ENCODE measurements around the gene KNOP1. TPM values are rescaled to one million over a fixed set of nuclear protein-coding genes. Genes with fewer than 3 reads are reported as not detected.

The KNOP1 gene
- total RNA-seq, 5 donors from 2014 or later (not counting 1 experiment from before 2014, with no cell fraction given): 8.2 to 20.4 (median 18.6) TPM

GRCh38 chr16:19704321-19705145 is 13.5 kb downstream of the KNOP1 start:
- WGBS (ENCODE audit: insufficient coverage): 87% methylated on average over 13 of the region's 18 CpGs
- Histone ChIP-seq H3K9me3 (no peaks in the 10 kb centered on the region), H3K4me3 (ENCODE audit: control insufficient read depth in 1 of 2, extremely low read depth in 1 of 2, low read length in 1 of 2) (no peak overlapping the region), H3K4me1 (ENCODE audit: control insufficient read depth in 1 of 2, extremely low read depth in 1 of 2, insufficient read depth in 2 of 2, low read length in 2 of 2) (peaks cover 0 to 2% of the 10 kb centered on the region in 2 experiments), H3K27ac (ENCODE audit: low read length) (no peak overlapping the region), H3K27me3 (replicated peaks in 1 of 2; ENCODE audit: control insufficient read depth in 2 of 2, extremely low read depth in 1 of 2, insufficient read depth in 2 of 2, low read length in 1 of 2) (no peaks in the 10 kb centered on the region), H3K36me3 (ENCODE audit: control insufficient read depth in 2 of 2, extremely low read depth in 1 of 2, insufficient read depth in 1 of 2, low read length in 1 of 2) (peaks cover 10 to 63% of the 10 kb centered on the region in 2 donors)
- Mint-ChIP-seq H3K36me3 (peaks cover 57% of the 10 kb centered on the region), H3K4me3 (no peak overlapping the region), H3K27me3 (no peaks in the 10 kb centered on the region), H3K27ac (peak overlapping the region in 1 of 2 donors; percentile 11), H3K9me3 (no peaks in the 10 kb centered on the region), H3K4me1 (peaks cover 8 to 18% (median 11%) of the 10 kb centered on the region in 3 donors)
- POLR2A ChIA-PET: no interaction called here
- CTCF ChIA-PET: interaction anchor here in 1 of 2 donors (0.6 to 0.7 kb wide), 2 partner anchors 114 to 142 kb away, joined by 3 to 5 read pairs; no protein-coding TSS in a partner anchor
- DNase-seq (no peak), ATAC-seq (replicated peaks in 1 of 4) (no peak)

DNA sequence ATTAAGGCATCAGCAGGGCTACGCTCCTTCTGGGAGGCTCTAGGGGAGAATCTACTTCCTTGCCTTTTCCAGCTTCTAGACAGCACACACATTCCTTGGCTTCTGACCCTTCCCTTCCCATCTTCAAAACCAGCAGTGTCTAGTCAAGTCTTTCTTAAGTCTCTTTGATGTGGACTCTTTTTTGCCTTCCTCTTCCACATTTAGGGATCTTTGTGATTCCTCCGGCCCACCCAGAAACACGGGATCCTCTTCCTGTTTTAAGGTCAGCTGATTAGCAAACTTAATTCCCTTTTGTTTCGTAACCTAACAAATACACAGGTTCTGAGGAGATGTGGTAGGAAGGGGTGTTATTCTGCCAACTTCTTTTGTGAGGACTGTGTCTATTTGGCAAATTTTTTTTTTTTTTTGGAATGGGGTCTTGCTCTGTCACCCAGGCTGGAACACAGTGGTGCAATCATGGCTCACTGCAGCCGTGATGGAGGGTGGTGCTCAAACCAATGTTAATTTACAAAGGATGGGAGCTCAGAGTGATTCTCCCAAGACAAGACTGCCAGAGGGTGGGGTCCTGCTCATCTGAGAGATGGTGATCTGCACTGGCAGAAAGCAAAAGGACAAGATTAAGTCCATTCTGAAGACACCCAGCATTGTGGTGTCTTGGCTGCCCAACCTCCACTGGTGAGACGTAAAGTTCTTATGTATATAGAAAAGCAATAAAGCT is 14.7 kb downstream of the KNOP1 start:
- DNase-seq (no peak), ATAC-seq (replicated peaks in 1 of 4) (no peak)
- 86% methylated on average over 2 of the region's 6 CpGs for WGBS (ENCODE audit: insufficient coverage)
- peaks cover 53% of the 10 kb centered on the region for H3K36me3 Mint-ChIP-seq
- no peaks in the 10 kb centered on the region for H3K27me3 Mint-ChIP-seq
- no peaks in the 10 kb centered on the region for H3K9me3 Mint-ChIP-seq
- peak overlapping the region; percentile 53 to 70 for H3K27ac Mint-ChIP-seq
- H3K36me3 ChIP-seq (ENCODE audit: control insufficient read depth in 2 of 2, extremely low read depth in 1 of 2, insufficient read depth in 1 of 2, low read length in 1 of 2): peaks cover 5 to 54% of the 10 kb centered on the region in 2 donors
- no peak overlapping the region for H3K4me3 Mint-ChIP-seq
- peaks cover 18 to 24% (median 23%) of the 10 kb centered on the region in 3 donors for H3K4me1 Mint-ChIP-seq
- CTCF ChIA-PET: no interaction called here
- POLR2A ChIA-PET: no interaction called here
- H3K4me1 ChIP-seq (ENCODE audit: control insufficient read depth in 1 of 2, extremely low read depth in 1 of 2, insufficient read depth in 2 of 2, low read length in 2 of 2): peaks cover 0 to 11% of the 10 kb centered on the region in 2 experiments
- H3K27ac ChIP-seq (ENCODE audit: low read length): no peak overlapping the region
- H3K9me3 ChIP-seq: no peaks in the 10 kb centered on the region
- H3K27me3 ChIP-seq (replicated peaks in 1 of 2; ENCODE audit: control insufficient read depth in 2 of 2, extremely low read depth in 1 of 2, insufficient read depth in 2 of 2, low read length in 1 of 2): no peaks in the 10 kb centered on the region
- H3K4me3 ChIP-seq (ENCODE audit: control insufficient read depth in 1 of 2, extremely low read depth in 1 of 2, low read length in 1 of 2): no peak overlapping the region

GRCh38 chr16:19701091-19701490 is 16.9 kb downstream of the KNOP1 start:
- CTCF ChIA-PET: no interaction called here
- peaks cover 10 to 37% of the 10 kb centered on the region in 2 donors for H3K36me3 ChIP-seq (ENCODE audit: control insufficient read depth in 2 of 2, extremely low read depth in 1 of 2, insufficient read depth in 1 of 2, low read length in 1 of 2)
- no peaks in the 10 kb centered on the region for H3K9me3 ChIP-seq
- Mint-ChIP-seq H3K36me3 (peaks cover 48% of the 10 kb centered on the region), H3K4me1 (peaks cover 40 to 46% (median 45%) of the 10 kb centered on the region in 3 donors), H3K4me3 (no peak overlapping the region), H3K27me3 (no peaks in the 10 kb centered on the region), H3K9me3 (no peaks in the 10 kb centered on the region), H3K27ac (peak overlapping the region; percentile 79 to 97)
- H3K4me1 ChIP-seq (ENCODE audit: control insufficient read depth in 1 of 2, extremely low read depth in 1 of 2, insufficient read depth in 2 of 2, low read length in 2 of 2): peaks cover 19 to 34% of the 10 kb centered on the region in 2 experiments
- POLR2A ChIA-PET: no interaction called here
- no peak overlapping the region for H3K27ac ChIP-seq (ENCODE audit: low read length)
- no peak for ATAC-seq (replicated peaks in 1 of 4)
- no peak for DNase-seq
- WGBS (ENCODE audit: insufficient coverage): 93% methylated on average over 3 of the region's 3 CpGs
- H3K4me3 ChIP-seq (ENCODE audit: control insufficient read depth in 1 of 2, extremely low read depth in 1 of 2, low read length in 1 of 2): no peak overlapping the region
- H3K27me3 ChIP-seq (replicated peaks in 1 of 2; ENCODE audit: control insufficient read depth in 2 of 2, extremely low read depth in 1 of 2, insufficient read depth in 2 of 2, low read length in 1 of 2): no peaks in the 10 kb centered on the region

DNA sequence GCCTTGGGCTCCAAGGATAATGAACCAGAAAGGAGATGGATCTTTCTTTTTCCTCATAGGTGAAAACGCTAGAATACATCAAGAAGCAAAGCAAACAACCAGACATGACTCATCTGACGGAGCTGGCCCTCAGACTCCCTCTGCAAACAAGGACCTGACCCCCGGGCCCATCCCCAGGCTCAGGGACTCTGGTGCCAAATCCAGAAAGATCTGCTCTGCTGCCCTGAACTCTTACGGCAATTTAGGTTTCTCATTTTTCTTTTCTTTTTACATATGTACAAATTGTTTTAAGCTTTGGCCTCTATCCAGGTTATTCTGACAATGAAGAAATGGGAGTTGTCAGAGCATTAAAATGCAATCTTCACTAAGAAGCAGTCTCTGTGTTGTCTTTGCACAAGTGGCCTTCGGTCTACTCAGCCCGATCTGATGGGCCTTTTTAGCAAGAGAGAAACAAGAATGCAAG is 17.7 kb downstream of the KNOP1 start:
- Histone ChIP-seq H3K27me3 (replicated peaks in 1 of 2; ENCODE audit: control insufficient read depth in 2 of 2, extremely low read depth in 1 of 2, insufficient read depth in 2 of 2, low read length in 1 of 2) (no peaks in the 10 kb centered on the region), H3K4me3 (ENCODE audit: control insufficient read depth in 1 of 2, extremely low read depth in 1 of 2, low read length in 1 of 2) (no peak overlapping the region), H3K9me3 (no peaks in the 10 kb centered on the region), H3K4me1 (ENCODE audit: control insufficient read depth in 1 of 2, extremely low read depth in 1 of 2, insufficient read depth in 2 of 2, low read length in 2 of 2) (peaks cover 23 to 41% of the 10 kb centered on the region in 2 experiments), H3K27ac (ENCODE audit: low read length) (no peak overlapping the region), H3K36me3 (ENCODE audit: control insufficient read depth in 2 of 2, extremely low read depth in 1 of 2, insufficient read depth in 1 of 2, low read length in 1 of 2) (peaks cover 10 to 29% of the 10 kb centered on the region in 2 donors)
- DNase-seq: no peak
- Mint-ChIP-seq H3K27me3 (no peaks in the 10 kb centered on the region), H3K36me3 (peaks cover 43% of the 10 kb centered on the region), H3K9me3 (no peaks in the 10 kb centered on the region), H3K4me1 (peaks cover 45 to 51% (median 51%) of the 10 kb centered on the region in 3 donors), H3K27ac (peak overlapping the region; percentile 79 to 97), H3K4me3 (peak overlapping the region in 1 of 3 donors; percentile 40)
- ChIA-PET CTCF (no interaction called here), POLR2A (no interaction called here)
- ATAC-seq (replicated peaks in 1 of 4): no peak
- 86% methylated on average over 3 of the region's 6 CpGs for WGBS (ENCODE audit: insufficient coverage)

- H3K4me3 Mint-ChIP-seq: no peak overlapping the region
- peaks cover 24 to 48% of the 10 kb centered on the region in 2 experiments for H3K4me1 ChIP-seq (ENCODE audit: control insufficient read depth in 1 of 2, extremely low read depth in 1 of 2, insufficient read depth in 2 of 2, low read length in 2 of 2)
Observed at GRCh38 chr16:19699472-19699871, 18.6 kb downstream of the KNOP1 start.

More at GRCh38 chr16:19699472-19699871, 18.6 kb downstream of the KNOP1 start:
- Mint-ChIP-seq H3K27ac (peak overlapping the region in 1 of 2 donors; percentile 97), H3K4me1 (peaks cover 50 to 58% (median 57%) of the 10 kb centered on the region in 3 donors), H3K27me3 (no peaks in the 10 kb centered on the region), H3K36me3 (peaks cover 36% of the 10 kb centered on the region), H3K9me3 (no peaks in the 10 kb centered on the region)
- H3K27ac ChIP-seq (ENCODE audit: low read length): no peak overlapping the region
- POLR2A ChIA-PET: no interaction called here
- no peak overlapping the region for H3K4me3 ChIP-seq (ENCODE audit: control insufficient read depth in 1 of 2, extremely low read depth in 1 of 2, low read length in 1 of 2)
- no peaks in the 10 kb centered on the region for H3K27me3 ChIP-seq (replicated peaks in 1 of 2; ENCODE audit: control insufficient read depth in 2 of 2, extremely low read depth in 1 of 2, insufficient read depth in 2 of 2, low read length in 1 of 2)
- ATAC-seq (replicated peaks in 1 of 4) (no peak), DNase-seq (no peak)
- no peaks in the 10 kb centered on the region for H3K9me3 ChIP-seq
- CTCF ChIA-PET: interaction anchor here in 1 of 2 donors (0.6 kb wide), 1 partner anchor 686 kb away, joined by 4 read pairs; no protein-coding TSS in a partner anchor
- 94% methylated on average over 8 of the region's 8 CpGs for WGBS (ENCODE audit: insufficient coverage)
- peaks cover 10 to 20% of the 10 kb centered on the region in 2 donors for H3K36me3 ChIP-seq (ENCODE audit: control insufficient read depth in 2 of 2, extremely low read depth in 1 of 2, insufficient read depth in 1 of 2, low read length in 1 of 2)
